Stimulated activated CD8-positive, alpha-beta memory T cell treated with anti-CD3 and anti-CD28 coated beads, Interleukin-7, amount 100 ng/mL, for 24 hours (primary cell): ENCODE measurements around the gene MAST3.

Source experiments
- DNase-seq: peaks from one replicate; pipeline ENCODE4 v3.0.0-alpha.2; 2020; ENCODE audit warnings: low read depth

The MAST3 gene

GRCh38 chr19:18160493-18160970 lies 63.0 kb downstream of the MAST3 start:
- no peak for DNase-seq

GRCh38 chr19:18160971-18161635 lies 63.5 kb downstream of the MAST3 start:
- peak; percentile 56 for DNase-seq

DNA sequence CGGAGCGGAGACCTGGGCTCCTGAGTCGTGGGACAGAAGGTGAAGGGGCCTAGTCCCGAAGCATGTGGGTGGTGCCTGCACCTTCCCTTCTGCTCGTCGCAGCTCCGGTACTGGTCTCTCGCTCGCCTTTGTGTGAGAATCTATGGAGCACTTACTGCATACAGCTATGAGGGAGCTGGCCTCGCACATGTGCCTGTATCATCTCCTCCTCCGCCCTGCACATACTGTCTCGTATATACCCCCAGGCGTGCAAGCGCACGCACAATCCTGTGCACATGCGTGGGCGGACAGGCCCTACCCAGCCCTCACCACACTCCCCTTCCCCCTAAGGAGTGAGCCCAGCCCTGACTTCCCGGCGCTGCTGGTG lies 64.0 kb downstream of the MAST3 start:
- no peak for DNase-seq

- no peak for DNase-seq
Observed at GRCh38 chr19:18164072-18164471, 66.5 kb downstream of the MAST3 start.

DNA sequence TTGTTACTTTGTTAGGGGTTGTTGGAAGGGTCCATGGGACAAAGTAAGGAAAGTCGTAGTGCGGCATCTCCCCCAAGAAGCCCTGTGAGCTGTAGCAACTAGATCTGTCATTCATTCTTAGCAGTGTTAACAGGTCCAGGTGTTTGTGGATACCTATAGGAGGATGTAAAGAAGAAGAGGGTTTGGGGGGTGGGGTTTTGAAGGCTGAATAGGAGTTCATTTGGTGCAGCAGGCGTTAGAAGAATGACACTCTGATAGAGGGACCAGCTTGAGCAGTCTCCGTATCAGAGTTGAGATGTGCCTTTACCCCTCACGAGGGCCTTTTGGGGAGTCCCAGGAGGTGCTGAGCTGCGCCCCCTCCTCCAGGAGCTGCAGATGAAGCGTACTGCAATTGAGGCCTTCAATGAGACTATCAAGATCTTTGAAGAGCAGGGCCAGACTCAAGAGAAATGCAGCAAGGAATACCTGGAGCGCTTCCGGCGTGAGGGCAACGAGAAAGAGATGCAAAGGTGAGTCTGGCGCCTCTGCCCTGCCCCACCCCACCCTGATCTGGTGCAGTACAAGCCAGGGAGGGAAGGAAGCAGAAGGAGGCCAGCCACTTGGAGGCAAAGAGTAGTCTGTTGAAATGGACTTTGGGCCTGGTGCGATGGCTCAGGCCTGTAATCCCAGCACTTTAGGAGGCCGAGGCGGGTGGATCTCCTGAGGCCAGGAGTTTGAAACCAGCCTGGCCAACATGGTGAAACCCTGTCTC lies 68.4 kb downstream of the MAST3 start:
- DNase-seq = no peak

- no peak for DNase-seq
Observed at GRCh38 chr19:18167011-18167410, 69.4 kb downstream of the MAST3 start.

- DNase-seq = no peak
Observed at GRCh38 chr19:18167975-18168645, 70.5 kb downstream of the MAST3 start.

DNA sequence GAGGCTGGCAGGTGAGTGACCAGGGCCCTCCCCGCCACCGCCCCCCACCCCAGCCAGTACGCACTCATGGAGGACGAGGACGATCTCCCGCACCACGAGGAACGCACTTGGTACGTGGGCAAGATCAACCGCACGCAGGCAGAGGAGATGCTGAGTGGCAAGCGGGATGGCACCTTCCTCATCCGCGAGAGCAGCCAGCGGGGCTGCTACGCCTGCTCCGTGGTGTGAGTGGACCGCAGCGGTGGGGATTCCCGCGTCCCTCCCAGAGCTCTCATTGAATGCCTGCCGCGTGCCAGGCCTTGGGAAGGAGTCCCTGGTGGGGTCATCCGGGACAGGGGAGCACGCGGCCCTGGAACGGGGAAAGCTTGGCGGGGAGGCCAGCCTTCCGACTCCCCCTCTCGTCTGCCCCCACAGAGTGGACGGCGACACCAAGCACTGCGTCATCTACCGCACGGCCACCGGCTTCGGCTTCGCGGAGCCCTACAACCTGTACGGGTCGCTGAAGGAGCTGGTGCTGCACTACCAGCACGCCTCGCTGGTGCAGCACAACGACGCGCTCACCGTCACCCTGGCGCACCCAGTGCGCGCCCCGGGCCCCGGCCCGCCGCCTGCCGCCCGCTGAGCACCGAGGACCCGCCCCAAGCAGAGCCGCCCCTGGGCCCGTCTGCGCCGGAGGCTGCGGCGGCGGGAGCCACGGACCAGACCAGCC lies 71.2 kb downstream of the MAST3 start:
- DNase-seq = no peak

DNA sequence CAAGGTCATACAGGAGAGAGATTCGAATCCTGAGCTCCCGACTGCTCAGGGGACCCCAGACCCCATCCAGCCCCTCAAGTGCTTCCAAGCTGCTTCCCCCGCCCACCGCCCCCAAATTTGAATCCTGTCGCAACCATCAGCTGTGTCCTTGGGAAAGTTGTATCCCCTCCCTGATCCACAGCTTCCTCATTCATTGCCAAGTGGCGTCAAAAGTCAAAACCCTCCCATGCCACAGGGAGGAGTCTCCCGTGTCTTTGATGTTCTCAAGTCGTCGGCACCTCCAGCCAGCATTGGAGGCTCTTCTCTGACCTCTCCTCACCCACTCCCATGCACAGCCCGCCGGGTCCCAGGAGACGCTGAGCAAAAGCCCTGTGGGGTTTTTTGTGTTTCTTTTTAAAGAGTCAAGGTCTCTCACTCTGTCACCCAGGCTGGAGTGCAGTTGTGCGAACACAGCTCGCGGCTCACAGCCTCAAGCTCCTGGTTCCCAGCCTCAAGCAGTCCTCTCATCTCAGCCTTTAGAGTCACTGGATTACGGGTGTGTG lies 73.2 kb downstream of the MAST3 start:
- DNase-seq = no peak

DNA sequence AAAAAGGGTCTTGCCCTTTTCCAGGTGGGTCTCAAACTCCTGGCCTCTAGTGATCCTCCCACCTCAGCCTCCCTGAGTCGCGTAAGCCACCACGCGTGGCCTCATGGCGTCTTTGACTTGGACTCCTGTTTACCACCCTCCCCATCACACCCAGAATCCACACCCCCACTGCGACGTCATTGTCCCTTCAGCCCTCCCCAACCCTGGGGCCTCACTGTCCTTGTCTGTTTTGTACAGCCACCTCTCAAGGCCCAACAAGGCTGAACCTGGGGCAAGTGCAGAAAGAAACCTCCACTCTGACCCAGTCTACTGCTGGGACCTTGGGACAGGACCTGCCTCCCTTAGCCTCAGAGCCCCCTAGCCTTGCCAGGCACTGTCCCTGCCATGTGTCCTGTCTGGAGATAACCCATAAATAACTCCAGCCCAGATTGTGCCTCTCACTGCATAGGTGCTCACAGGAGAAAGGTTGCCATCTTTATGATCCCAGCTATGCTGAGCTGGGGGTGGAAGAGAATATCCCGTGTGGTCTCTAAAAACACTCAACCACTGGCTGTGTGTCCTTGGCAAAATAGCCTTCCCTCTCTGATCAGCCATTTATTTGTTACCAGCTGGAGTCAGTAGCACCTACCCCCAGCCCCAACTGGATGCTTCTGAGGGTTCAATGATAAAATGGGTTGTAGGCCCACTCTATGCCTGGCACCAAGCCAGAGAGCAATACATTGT lies 74.2 kb downstream of the MAST3 start:
- DNase-seq = no peak

DNA sequence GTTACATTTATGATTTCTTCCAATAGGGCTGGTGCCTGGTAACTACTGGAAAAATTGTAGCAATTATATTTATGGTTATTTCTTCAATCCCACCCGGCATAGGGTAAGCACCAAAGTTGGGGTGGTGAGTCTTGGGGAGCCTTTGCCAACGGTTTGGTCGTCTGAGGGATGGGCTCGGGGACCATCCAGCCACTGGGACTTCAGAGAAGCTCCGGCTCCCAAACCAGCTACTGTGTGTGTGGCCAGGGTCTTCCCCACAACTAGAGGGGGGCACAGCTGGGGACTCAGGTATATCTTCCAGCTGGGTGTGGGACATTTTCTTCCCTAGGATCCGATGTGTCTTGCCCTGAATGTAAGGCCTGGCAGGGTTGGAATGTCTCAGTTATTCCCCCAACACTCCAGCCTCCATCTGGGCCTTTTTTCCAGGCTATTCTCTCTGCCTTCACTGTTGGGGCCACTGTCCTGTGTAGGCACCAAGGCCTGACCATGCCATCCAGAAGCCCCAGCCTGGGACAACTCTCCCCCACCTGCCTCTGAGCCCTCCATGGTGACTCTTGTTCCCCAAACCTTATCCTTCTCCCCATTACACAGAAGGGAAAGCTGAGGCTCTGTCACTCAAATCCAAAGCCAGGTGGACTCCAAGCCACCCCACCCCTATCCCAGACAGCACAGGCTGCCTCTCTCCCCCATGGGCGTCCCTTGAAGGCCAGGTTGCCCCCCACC lies 74.9 kb downstream of the MAST3 start:
- DNase-seq = no peak

GRCh38 chr19:18173054-18173571 lies 75.5 kb downstream of the MAST3 start:
- no peak for DNase-seq

DNA sequence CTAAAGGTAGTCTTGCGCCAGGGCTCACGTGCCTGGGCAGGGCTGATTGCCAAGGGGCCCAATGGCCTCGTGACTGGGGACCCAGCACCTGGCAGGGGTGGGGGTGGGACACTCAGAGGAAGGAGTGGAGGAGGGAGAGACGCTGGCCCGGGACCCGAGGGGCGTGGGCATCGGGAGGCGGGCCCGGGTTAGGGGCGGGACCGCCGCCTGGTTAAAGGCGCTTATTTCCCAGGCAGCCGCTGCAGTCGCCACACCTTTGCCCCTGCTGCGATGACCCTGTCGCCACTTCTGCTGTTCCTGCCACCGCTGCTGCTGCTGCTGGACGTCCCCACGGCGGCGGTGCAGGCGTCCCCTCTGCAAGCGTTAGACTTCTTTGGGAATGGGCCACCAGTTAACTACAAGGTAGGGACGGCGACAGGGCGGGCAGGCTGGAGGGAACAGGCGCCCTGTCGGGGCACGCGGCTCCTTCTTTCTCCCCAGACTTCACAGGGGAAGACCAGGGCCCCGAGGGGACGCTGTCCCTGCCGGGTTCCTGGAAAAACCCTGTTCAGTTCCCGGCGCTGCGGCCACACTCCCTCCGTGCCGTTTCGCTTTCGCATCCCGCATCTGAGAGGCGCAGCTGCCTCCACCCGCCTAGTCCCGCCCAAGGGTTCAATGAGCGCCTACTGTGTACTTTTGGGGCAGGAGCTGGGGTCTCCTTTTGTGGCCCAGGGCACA lies 76.2 kb downstream of the MAST3 start, which contains the start of gene IFI30:
Gene IFI30, plus strand, starts transcription at position 242 of the 717 bp plus-strand sequence. Its CDS starts 29 bp downstream, at position 271.
- DNase-seq = no peak

DNA sequence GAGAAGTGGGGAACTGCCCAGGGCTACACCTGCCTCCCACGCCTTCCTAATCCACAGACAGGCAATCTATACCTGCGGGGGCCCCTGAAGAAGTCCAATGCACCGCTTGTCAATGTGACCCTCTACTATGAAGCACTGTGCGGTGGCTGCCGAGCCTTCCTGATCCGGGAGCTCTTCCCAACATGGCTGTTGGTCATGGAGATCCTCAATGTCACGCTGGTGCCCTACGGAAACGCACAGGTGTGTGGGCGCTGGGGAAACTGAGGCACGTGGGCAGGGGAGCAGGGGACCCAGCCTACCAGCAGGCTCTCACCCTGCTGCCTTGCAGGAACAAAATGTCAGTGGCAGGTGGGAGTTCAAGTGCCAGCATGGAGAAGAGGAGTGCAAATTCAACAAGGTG lies 77.4 kb downstream of the MAST3 start:
- DNase-seq = no peak

DNA sequence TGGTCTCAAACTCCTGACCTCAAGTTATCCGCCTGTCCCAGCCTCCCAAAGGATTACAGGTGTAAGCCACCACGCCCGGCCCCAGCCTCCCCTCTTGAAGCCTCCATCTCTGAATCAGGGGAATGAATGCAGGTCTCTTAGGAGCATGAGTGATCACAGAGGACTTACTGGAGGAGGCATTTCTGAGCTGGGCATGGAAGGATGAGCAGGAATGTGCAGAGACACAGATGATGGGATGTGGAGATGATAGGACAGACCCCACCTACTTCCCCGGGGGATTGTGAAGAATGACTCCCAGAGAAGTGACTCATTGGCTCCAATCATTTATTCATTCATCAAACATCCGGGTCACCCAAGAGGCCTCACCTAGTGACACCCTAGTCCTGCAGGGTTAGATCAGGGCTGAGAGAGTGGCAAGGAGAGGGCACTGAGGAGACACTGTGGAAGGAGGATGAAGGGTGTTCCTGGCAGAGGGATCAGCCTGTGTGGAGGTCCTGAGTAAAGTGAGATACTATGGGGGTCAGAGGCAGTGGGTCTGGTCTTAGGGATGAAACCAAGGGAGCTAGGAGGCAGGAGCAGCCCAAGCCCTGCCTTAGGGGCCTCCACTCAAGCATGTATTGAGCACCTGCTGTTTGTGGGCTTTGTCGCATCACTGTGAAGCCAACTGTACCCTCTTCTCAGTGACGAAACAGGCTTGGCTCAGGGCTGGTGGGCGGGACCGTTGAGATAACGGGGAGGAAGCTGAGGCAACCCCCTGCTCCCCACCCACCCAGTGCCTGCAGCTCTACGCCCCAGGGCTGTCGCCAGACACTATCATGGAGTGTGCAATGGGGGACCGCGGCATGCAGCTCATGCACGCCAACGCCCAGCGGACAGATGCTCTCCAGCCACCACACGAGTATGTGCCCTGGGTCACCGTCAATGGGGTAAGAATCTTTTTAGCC lies 79.1 kb downstream of the MAST3 start:
- no peak for DNase-seq

- DNase-seq = no peak
Observed at GRCh38 chr19:18179957-18180356, 82.4 kb downstream of the MAST3 start.

GRCh38 chr19:18183529-18183928 lies 86.0 kb downstream of the MAST3 start:
- no peak for DNase-seq

DNA sequence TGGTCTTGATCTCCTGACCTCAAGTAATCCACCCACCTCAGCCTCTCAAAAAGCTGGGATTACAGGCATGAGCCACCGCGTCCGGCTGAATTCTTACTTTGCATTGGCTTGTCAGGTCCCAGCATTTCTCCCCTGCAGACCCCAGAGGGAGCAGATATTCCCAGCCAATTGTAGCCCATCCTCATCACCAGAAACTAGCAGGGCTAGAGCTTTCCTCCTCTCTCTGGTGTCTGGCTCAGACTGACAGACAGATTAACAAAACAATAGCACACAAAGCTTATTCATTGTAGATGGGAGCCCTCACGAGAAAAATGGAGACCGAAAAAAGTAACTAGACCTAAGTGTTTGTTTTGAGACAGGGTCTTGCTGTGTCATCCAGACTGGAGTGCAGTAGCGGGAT lies 88.0 kb downstream of the MAST3 start:
- DNase-seq = no peak

- DNase-seq = no peak
Observed at GRCh38 chr19:18190278-18190677, 92.7 kb downstream of the MAST3 start.
